SK-N-SH (cell line): ENCODE measurements around the gene KLHL25. TPM values are rescaled to one million over a fixed set of nuclear protein-coding genes. Genes with fewer than 3 reads are reported as not detected.
A peak's percentile ranks its signal among the peaks of the same experiment; 100 is the strongest.

Experiments used
- CTCF ChIA-PET: fragments of 300-600, 350-600 bp; formaldehyde crosslinking; extraction: SDS; loops from one replicate; lab custom pipeline; 2021; lab: Yijun Ruan, JAX
- POLR2A ChIA-PET: fragments of 350-600 bp; sonication (Branson Sonifier 250); formaldehyde crosslinking; extraction: SDS; loops from one replicate; lab custom pipeline; 2020; ENCODE audit warnings: antibody characterized with exemption, inconsistent platforms; lab: Yijun Ruan, JAX
- DNase-seq: peaks from one replicate; pipeline ENCODE4 v3.0.0; 2012
- H2AFZ ChIP-seq: fragments of 200-600 bp; sonication (generic); 2 replicates; pipeline ENCODE4 v1.8.1; 2016; ENCODE audit warnings: antibody characterized with exemption, mild to moderate bottlenecking, low read depth
- H3F3A ChIP-seq: fragments of 200-600 bp; sonication (generic); replicated peaks from 2 replicates; pipeline ENCODE3; 2016; ENCODE audit warnings: antibody characterized with exemption, mild to moderate bottlenecking; ENCODE audit not compliant: insufficient read depth
- H3K27ac ChIP-seq, 2 experiments: fragments of 200-500 bp in 1 of 2; fragments of 200-600 bp in 1 of 2; sonication (Bioruptor generic) in 1 of 2; sonication (generic), shearing (Covaris generic) in 1 of 2; 2 replicates each; pipeline versions ENCODE4 v1.5.1 to v1.6.1; 2014 to 2016; ENCODE audit warnings: low read depth in 2 of 2, inconsistent platforms in 1 of 2, low read length in 1 of 2, mild to moderate bottlenecking in 1 of 2, mixed read lengths in 1 of 2
- H3K27me3 ChIP-seq: fragments of 200-600 bp; sonication (generic), shearing (Covaris generic); 2 replicates; pipeline ENCODE4 v1.6.1; 2016; ENCODE audit warnings: mixed run types; ENCODE audit not compliant: insufficient read depth
- H3K36me3 ChIP-seq, 2 experiments: fragments of 200-500 bp in 1 of 2; fragments of 200-600 bp in 1 of 2; sonication (Bioruptor generic) in 1 of 2; sonication (generic) in 1 of 2; replicated peaks in 1 of 2; 2 replicates each; pipeline versions ENCODE3 to v1.5.1; 2014 to 2016; ENCODE audit warnings: low read length in 1 of 2, mild to moderate bottlenecking in 1 of 2; ENCODE audit not compliant: insufficient read depth in 2 of 2, control insufficient read depth in 1 of 2
- H3K4me1 ChIP-seq, 2 experiments: fragments of 200-500 bp in 1 of 2; fragments of 200-600 bp in 1 of 2; sonication (Bioruptor generic) in 1 of 2; sonication (generic), shearing (Covaris generic) in 1 of 2; 2 replicates each; pipeline versions ENCODE4 v1.5.1 to v1.6.1; 2014 to 2016; ENCODE audit warnings: low read depth in 1 of 2, low read length in 1 of 2, mixed run types in 1 of 2; ENCODE audit not compliant: insufficient read depth in 2 of 2, control insufficient read depth in 1 of 2
- H3K4me2 ChIP-seq: fragments of 200-600 bp; sonication (generic), shearing (Covaris generic); 2 replicates; pipeline ENCODE4 v1.6.1; 2017; ENCODE audit warnings: mixed run types
- H3K4me3 ChIP-seq, 2 experiments: fragments of 200-500 bp in 1 of 2; fragments of 200-600 bp in 1 of 2; sonication (Bioruptor generic) in 1 of 2; sonication (generic), shearing (Covaris generic) in 1 of 2; 2 replicates each; pipeline versions ENCODE4 v1.5.1 to v1.8.1; 2014 to 2016; ENCODE audit warnings: low read depth in 2 of 2, inconsistent platforms in 1 of 2, low read length in 1 of 2, mild to moderate bottlenecking in 1 of 2, mixed read lengths in 1 of 2, moderate library complexity in 1 of 2
- H3K79me2 ChIP-seq: fragments of 200-600 bp; sonication (generic); 2 replicates; pipeline ENCODE4 v1.8.1; 2017; ENCODE audit warnings: mild to moderate bottlenecking; ENCODE audit not compliant: insufficient read depth
- H3K9ac ChIP-seq: fragments of 200-600 bp; sonication (generic); 2 replicates; pipeline ENCODE4 v1.6.1; 2017; ENCODE audit warnings: mixed run types
- H3K9me2 ChIP-seq: fragments of 200-600 bp; sonication (generic); 2 replicates; pipeline ENCODE4 v1.6.1; 2017; ENCODE audit warnings: mixed run types
- H3K9me3 ChIP-seq: fragments of 200-600 bp; sonication (generic); 2 replicates; pipeline ENCODE4 v1.6.1; 2017; ENCODE audit warnings: mixed run types, mild to moderate bottlenecking, moderate library complexity
- H4K20me1 ChIP-seq: fragments of 200-600 bp; sonication (generic); 2 replicates; pipeline ENCODE4 v1.6.1; 2017; ENCODE audit warnings: mild to moderate bottlenecking, mixed run types; ENCODE audit not compliant: insufficient read depth
- CHD2 ChIP-seq: fragments of 150-350 bp; IDR thresholded peaks from 2 replicates; pipeline ENCODE4 v1.6.1; 2018; ENCODE audit warnings: low read length; ENCODE audit not compliant: partially characterized antibody
- ELF1 ChIP-seq: IDR thresholded peaks from 2 replicates; pipeline ENCODE4 v1.4.0; 2012
- EP300 ChIP-seq, 2 experiments: IDR thresholded peaks; 2 replicates each; pipeline versions ENCODE4 v1.4.0 to v1.6.1; 2012; ENCODE audit warnings: borderline replicate concordance in 1 of 2, low read depth in 1 of 2, low read length in 1 of 2
- EZH2phosphoT487 ChIP-seq: fragments of 200-600 bp; sonication (generic); IDR thresholded peaks from 2 replicates; pipeline ENCODE4 v1.6.1; 2017; ENCODE audit warnings: low read depth, mixed run types, mild to moderate bottlenecking, antibody characterized with exemption, moderate library complexity, borderline replicate concordance
- FOXM1 ChIP-seq: IDR thresholded peaks from 2 replicates; pipeline ENCODE4 v1.4.0; 2012; ENCODE audit warnings: low read depth, mild to moderate bottlenecking
- GABPA ChIP-seq: IDR thresholded peaks from 2 replicates; pipeline ENCODE4 v1.4.0; 2012; ENCODE audit warnings: low read depth, mild to moderate bottlenecking
- GATA2 ChIP-seq: sonication (generic); formaldehyde crosslinking; IDR thresholded peaks from 2 replicates; pipeline ENCODE4 v1.5.0; 2020; ENCODE audit warnings: mild to moderate bottlenecking, missing genetic modification reagents
- JUND ChIP-seq: IDR thresholded peaks from 2 replicates; pipeline ENCODE4 v1.4.0; 2012
- MXI1 ChIP-seq: IDR thresholded peaks from 2 replicates; pipeline ENCODE4 v1.6.1; 2012; ENCODE audit warnings: mild to moderate bottlenecking, low read depth, low read length, improper control_type of control experiment
- NRF1 ChIP-seq: IDR thresholded peaks from 2 replicates; pipeline ENCODE4 v1.6.1; 2012; ENCODE audit warnings: low read depth, mild to moderate bottlenecking, low read length
- RXRA ChIP-seq: IDR thresholded peaks from 2 replicates; pipeline ENCODE4 v1.4.0; 2012; ENCODE audit warnings: low read depth, mild to moderate bottlenecking, borderline replicate concordance
- SIN3A ChIP-seq: IDR thresholded peaks from 2 replicates; pipeline ENCODE4 v1.6.1; 2012; ENCODE audit warnings: low read depth, mild to moderate bottlenecking, low read length, moderate library complexity, borderline replicate concordance
- TCF12 ChIP-seq: IDR thresholded peaks from 2 replicates; pipeline ENCODE4 v1.4.0; 2012
- YY1 ChIP-seq: IDR thresholded peaks from 2 replicates; pipeline ENCODE4 v1.4.0; 2012; ENCODE audit warnings: low read depth, mild to moderate bottlenecking
- WGBS: methylation state at CpG from one replicate; pipeline ENCODE4 v1.1.6; 2017; ENCODE audit warnings: low lambda C conversion rate; 5-methylcytosine and 5-hydroxymethylcytosine counted together
- polyA plus RNA-seq, 3 experiments: library from polyadenylated mRNA; depleted of rRNA; stranded (reverse); fragments of >200 nt; gene quantifications; 2 replicates each; pipeline ENCODE4 v1.2.3, GENCODE V29; 2012
- TF ChIP-seq, protein P1 (sequence below): IDR thresholded peaks from 2 replicates; pipeline ENCODE4 v1.6.1; 2012; ENCODE audit warnings: mild to moderate bottlenecking, low read depth, low read length, moderate library complexity
- TF ChIP-seq, protein P2 (sequence below): IDR thresholded peaks from 2 replicates; pipeline ENCODE4; 2012
- TF ChIP-seq, protein P3 (sequence below): fragments of 150-350 bp; IDR thresholded peaks from 2 replicates; pipeline ENCODE4 v1.6.1; 2017; ENCODE audit warnings: antibody characterized with exemption, low read length, low read depth, borderline replicate concordance
- TF ChIP-seq, protein P4 (sequence below): IDR thresholded peaks from 2 replicates; pipeline ENCODE4 v1.4.0; 2012; ENCODE audit warnings: low read depth, borderline replicate concordance

KLHL25 gene
- polyA plus RNA-seq, 1 of the 3 experiments (the other 2 are of a cell fraction): 4.5 TPM

DNA sequence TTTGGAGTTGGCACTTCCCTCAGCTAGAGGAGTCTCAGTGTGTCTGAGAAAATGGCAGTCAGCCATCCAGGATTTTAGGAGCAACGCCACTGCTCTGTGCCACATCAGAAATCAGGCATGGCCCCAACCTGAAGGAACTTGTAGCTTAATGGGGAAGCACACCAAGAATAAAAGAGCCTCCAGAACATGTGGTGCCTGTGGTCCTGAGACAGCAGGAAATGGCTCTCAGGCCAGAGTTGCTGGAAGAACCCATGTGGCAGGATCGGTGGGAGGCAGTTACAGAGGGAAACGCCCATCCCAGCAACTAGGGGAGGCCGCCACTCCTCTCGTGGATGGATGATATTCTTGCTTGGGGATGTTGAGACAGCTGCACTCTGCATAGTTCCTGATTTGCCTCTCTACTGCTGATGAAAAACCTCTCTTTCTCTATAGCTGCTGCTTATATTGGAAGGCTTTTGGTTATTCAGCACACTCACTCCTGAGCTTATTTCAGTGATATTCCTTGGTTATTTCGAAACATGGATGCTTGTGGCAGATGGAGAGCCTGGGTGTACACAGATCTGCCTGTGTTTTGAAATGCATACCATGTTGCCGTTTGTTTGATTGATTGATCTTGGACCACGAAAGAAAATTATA lies 52.4 kb downstream of the KLHL25 start:
- H3K36me3 ChIP-seq: peaks cover 22 to 63% of the 10 kb centered on the region in 2 experiments
- no peaks in the 10 kb centered on the region for H3K79me2 ChIP-seq
- no peaks in the 10 kb centered on the region for H4K20me1 ChIP-seq
- no peak overlapping the region for H3K4me2 ChIP-seq
- POLR2A ChIA-PET: interaction anchor here (0.7 kb wide), 1 partner anchor 8 kb away, joined by 4 read pairs; no protein-coding TSS in a partner anchor
- no peak overlapping the region for H3K9ac ChIP-seq
- TF ChIP-seq, protein P1, sequence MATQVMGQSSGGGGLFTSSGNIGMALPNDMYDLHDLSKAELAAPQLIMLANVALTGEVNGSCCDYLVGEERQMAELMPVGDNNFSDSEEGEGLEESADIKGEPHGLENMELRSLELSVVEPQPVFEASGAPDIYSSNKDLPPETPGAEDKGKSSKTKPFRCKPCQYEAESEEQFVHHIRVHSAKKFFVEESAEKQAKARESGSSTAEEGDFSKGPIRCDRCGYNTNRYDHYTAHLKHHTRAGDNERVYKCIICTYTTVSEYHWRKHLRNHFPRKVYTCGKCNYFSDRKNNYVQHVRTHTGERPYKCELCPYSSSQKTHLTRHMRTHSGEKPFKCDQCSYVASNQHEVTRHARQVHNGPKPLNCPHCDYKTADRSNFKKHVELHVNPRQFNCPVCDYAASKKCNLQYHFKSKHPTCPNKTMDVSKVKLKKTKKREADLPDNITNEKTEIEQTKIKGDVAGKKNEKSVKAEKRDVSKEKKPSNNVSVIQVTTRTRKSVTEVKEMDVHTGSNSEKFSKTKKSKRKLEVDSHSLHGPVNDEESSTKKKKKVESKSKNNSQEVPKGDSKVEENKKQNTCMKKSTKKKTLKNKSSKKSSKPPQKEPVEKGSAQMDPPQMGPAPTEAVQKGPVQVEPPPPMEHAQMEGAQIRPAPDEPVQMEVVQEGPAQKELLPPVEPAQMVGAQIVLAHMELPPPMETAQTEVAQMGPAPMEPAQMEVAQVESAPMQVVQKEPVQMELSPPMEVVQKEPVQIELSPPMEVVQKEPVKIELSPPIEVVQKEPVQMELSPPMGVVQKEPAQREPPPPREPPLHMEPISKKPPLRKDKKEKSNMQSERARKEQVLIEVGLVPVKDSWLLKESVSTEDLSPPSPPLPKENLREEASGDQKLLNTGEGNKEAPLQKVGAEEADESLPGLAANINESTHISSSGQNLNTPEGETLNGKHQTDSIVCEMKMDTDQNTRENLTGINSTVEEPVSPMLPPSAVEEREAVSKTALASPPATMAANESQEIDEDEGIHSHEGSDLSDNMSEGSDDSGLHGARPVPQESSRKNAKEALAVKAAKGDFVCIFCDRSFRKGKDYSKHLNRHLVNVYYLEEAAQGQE: no peak
- no peaks in the 10 kb centered on the region for H3F3A ChIP-seq
- H2AFZ ChIP-seq: no peak overlapping the region
- H3K4me3 ChIP-seq: no peak overlapping the region
- H3K9me3 ChIP-seq: no peaks in the 10 kb centered on the region
- H3K27ac ChIP-seq: no peak overlapping the region
- 91% methylated on average over 8 of the region's 8 CpGs for WGBS
- CTCF ChIA-PET: interaction anchor here (0.7 to 2.9 kb wide), 9 partner anchors 11 to 446 kb away, joined by 3 to 12 read pairs (median 3); no protein-coding TSS in a partner anchor
- H3K27me3 ChIP-seq: no peaks in the 10 kb centered on the region
- peak; percentile 32 for DNase-seq
- H3K9me2 ChIP-seq: no peaks in the 10 kb centered on the region
- H3K4me1 ChIP-seq: no peaks in the 10 kb centered on the region

DNA sequence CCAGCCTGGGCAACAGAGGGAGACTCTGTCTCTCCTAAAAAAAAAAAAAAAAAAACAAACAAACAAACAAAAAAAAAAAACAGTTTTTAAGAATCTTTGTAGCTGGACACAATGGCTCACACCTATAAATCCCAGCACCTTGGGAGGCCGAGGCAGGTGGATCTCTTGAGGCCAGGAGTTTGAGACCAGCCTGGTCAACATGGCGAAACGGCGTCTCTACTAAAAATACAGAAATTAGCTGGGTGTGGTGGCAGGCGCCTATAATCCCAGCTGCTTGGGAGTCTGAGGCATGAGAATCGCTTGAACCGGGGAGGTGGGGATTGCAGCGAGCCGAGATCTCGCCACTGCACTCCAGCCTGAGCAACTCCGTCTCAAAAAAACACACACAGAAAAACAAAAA lies 53.1 kb downstream of the KLHL25 start:
- Histone ChIP-seq H3K4me3 (no peak overlapping the region), H2AFZ (no peak overlapping the region), H3K4me1 (no peaks in the 10 kb centered on the region), H3K9ac (no peak overlapping the region), H3K4me2 (no peak overlapping the region), H3K27ac (no peak overlapping the region), H3K79me2 (no peaks in the 10 kb centered on the region), H3K9me3 (no peaks in the 10 kb centered on the region), H3K9me2 (no peaks in the 10 kb centered on the region), H3F3A (no peaks in the 10 kb centered on the region), H3K27me3 (no peaks in the 10 kb centered on the region), H3K36me3 (peaks cover 28 to 57% of the 10 kb centered on the region in 2 experiments), H4K20me1 (no peaks in the 10 kb centered on the region)
- POLR2A ChIA-PET: interaction anchor here (0.7 kb wide), 1 partner anchor 8 kb away, joined by 4 read pairs; no protein-coding TSS in a partner anchor
- WGBS: 94% methylated on average over 11 of the region's 11 CpGs
- CTCF ChIA-PET: interaction anchor here (1.0 to 2.9 kb wide), 5 partner anchors 12 to 446 kb away, joined by 3 to 12 read pairs (median 3); no protein-coding TSS in a partner anchor
- TF ChIP-seq CHD2 (no peak), JUND (no peak), FOXM1 (no peak), EP300 (IDR thresholded peaks at IDR 0.05; ENCODE audit: borderline replicate concordance in 1 of 2, low read depth in 1 of 2, low read length in 1 of 2) (no peak), NRF1 (no peak), TCF12 (no peak), MXI1 (no peak), SIN3A (no peak), EZH2phosphoT487 (no peak), GABPA (no peak), GATA2 (no peak), RXRA (no peak), ELF1 (no peak), YY1 (no peak)
- TF ChIP-seq, protein P2, sequence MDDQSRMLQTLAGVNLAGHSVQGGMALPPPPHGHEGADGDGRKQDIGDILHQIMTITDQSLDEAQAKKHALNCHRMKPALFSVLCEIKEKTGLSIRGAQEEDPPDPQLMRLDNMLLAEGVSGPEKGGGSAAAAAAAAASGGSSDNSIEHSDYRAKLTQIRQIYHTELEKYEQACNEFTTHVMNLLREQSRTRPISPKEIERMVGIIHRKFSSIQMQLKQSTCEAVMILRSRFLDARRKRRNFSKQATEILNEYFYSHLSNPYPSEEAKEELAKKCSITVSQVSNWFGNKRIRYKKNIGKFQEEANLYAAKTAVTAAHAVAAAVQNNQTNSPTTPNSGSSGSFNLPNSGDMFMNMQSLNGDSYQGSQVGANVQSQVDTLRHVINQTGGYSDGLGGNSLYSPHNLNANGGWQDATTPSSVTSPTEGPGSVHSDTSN: no peak
- TF ChIP-seq, protein P3, sequence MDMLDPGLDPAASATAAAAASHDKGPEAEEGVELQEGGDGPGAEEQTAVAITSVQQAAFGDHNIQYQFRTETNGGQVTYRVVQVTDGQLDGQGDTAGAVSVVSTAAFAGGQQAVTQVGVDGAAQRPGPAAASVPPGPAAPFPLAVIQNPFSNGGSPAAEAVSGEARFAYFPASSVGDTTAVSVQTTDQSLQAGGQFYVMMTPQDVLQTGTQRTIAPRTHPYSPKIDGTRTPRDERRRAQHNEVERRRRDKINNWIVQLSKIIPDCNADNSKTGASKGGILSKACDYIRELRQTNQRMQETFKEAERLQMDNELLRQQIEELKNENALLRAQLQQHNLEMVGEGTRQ: no peak
- TF ChIP-seq, protein P4, sequence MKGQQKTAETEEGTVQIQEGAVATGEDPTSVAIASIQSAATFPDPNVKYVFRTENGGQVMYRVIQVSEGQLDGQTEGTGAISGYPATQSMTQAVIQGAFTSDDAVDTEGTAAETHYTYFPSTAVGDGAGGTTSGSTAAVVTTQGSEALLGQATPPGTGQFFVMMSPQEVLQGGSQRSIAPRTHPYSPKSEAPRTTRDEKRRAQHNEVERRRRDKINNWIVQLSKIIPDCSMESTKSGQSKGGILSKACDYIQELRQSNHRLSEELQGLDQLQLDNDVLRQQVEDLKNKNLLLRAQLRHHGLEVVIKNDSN: no peak
- DNase-seq: no peak
